ENCODE measurements around the gene MSH5. TPM values are rescaled to one million over a fixed set of nuclear protein-coding genes. Genes with fewer than 3 reads are reported as not detected.

MSH5 gene
- total RNA-seq, 2 donors from 2014 or later: 18.7 to 26.9 TPM

Small RNA genes within 50 kb of the gene (microRNA-seq; reads per million reads assigned to microRNA genes)
- gene MIR4646: 0 to 0.53 reads per million in 2 donors

Other genes starting within 250 kb of the MSH5 start
- 1 to 10 TPM; 1.2 to 1.3 TPM for gene MICB, start 241.9 kb upstream of the MSH5 start, total RNA-seq
- gene MCCD1, start 211.0 kb upstream of the MSH5 start, total RNA-seq: not detected
- gene DDX39B, start 198.0 kb upstream of the MSH5 start, total RNA-seq: 100 to 1,000 TPM; 221 to 269 TPM
- gene ATP6V1G2, start 193.4 kb upstream of the MSH5 start, total RNA-seq: under 1 TPM; 0.58 to 0.92 TPM
- gene NFKBIL1, start 192.4 kb upstream of the MSH5 start, total RNA-seq: 10 to 100 TPM; 14.4 to 18.0 TPM
- under 1 TPM in 1 of 2 donors, not detected in 1; 0.36 TPM for gene LTA, start 167.7 kb upstream of the MSH5 start, total RNA-seq
- 1 to 10 TPM in 1 of 2 donors, under 1 TPM in 1; 0.27 to 1.4 TPM for gene TNF, start 164.4 kb upstream of the MSH5 start, total RNA-seq
- 1 to 10 TPM in 1 of 2 donors, under 1 TPM in 1; 0.70 to 3.0 TPM for gene LTB, start 157.6 kb upstream of the MSH5 start, total RNA-seq
- gene LST1, start 153.7 kb upstream of the MSH5 start, total RNA-seq: 1 to 10 TPM; 2.4 to 5.8 TPM
- gene NCR3, start 147.0 kb upstream of the MSH5 start, total RNA-seq: 1 to 10 TPM in 1 of 2 donors, not detected in 1; 1.1 TPM
- 10 to 100 TPM in 1 of 2 donors, 1 to 10 TPM in 1; 5.2 to 15.0 TPM for gene AIF1, start 124.8 kb upstream of the MSH5 start, total RNA-seq
- gene PRRC2A, start 119.3 kb upstream of the MSH5 start, total RNA-seq: 100 to 1,000 TPM in 1 of 2 donors, 10 to 100 TPM in 1; 92.9 to 110 TPM
- 100 to 1,000 TPM; 272 to 282 TPM for gene BAG6, start 87.3 kb upstream of the MSH5 start, total RNA-seq
- 1 to 10 TPM; 2.0 to 3.1 TPM for gene APOM, start 84.1 kb upstream of the MSH5 start, total RNA-seq
- gene C6orf47, start 79.2 kb upstream of the MSH5 start, total RNA-seq: 10 to 100 TPM; 35.7 to 36.3 TPM
- 10 to 100 TPM; 11.1 to 15.2 TPM for gene GPANK1, start 75.0 kb upstream of the MSH5 start, total RNA-seq
- 100 to 1,000 TPM; 137 to 155 TPM for gene CSNK2B, start 73.9 kb upstream of the MSH5 start, total RNA-seq
- 1 to 10 TPM; 8.7 to 9.9 TPM for gene LY6G5B, start 70.0 kb upstream of the MSH5 start, total RNA-seq
- 1 to 10 TPM; 1.6 to 2.5 TPM for gene LY6G5C, start 58.9 kb upstream of the MSH5 start, total RNA-seq
- gene ABHD16A, start 36.7 kb upstream of the MSH5 start, total RNA-seq: 10 to 100 TPM; 51.5 to 53.9 TPM
- not detected for gene LY6G6F, start 33.1 kb upstream of the MSH5 start, total RNA-seq
- not detected for gene LY6G6D, start 24.7 kb upstream of the MSH5 start, total RNA-seq
- gene LY6G6C, start 18.3 kb upstream of the MSH5 start, total RNA-seq: not detected
- under 1 TPM in 1 of 2 donors, not detected in 1; 0.20 TPM for gene MPIG6B, start 16.6 kb upstream of the MSH5 start, total RNA-seq
- 100 to 1,000 TPM in 1 of 2 donors, 10 to 100 TPM in 1; 84.2 to 139 TPM for gene DDAH2, start 10.7 kb upstream of the MSH5 start, total RNA-seq
- 100 to 1,000 TPM; 502 to 513 TPM for gene CLIC1, start 3.5 kb upstream of the MSH5 start, total RNA-seq
- 1 to 10 TPM; 3.2 to 3.9 TPM for gene SAPCD1, start 22.7 kb downstream of the MSH5 start, total RNA-seq
- 10 to 100 TPM; 11.4 to 11.8 TPM for gene VWA7, start 37.3 kb downstream of the MSH5 start, total RNA-seq
- 10 to 100 TPM; 35.3 to 58.1 TPM for gene VARS1, start 55.7 kb downstream of the MSH5 start, total RNA-seq
- gene LSM2, start 67.0 kb downstream of the MSH5 start, total RNA-seq: 10 to 100 TPM; 33.0 to 33.5 TPM
- 1 to 10 TPM in 1 of 2 donors, under 1 TPM in 1; 0.89 to 1.1 TPM for gene HSPA1L, start 75.3 kb downstream of the MSH5 start, total RNA-seq
- 100 to 1,000 TPM; 124 to 136 TPM for gene HSPA1A, start 75.5 kb downstream of the MSH5 start, total RNA-seq
- 100 to 1,000 TPM; 252 to 296 TPM for gene HSPA1B, start 87.7 kb downstream of the MSH5 start, total RNA-seq
- gene NEU1, start 122.8 kb downstream of the MSH5 start, total RNA-seq: 10 to 100 TPM; 33.1 to 63.5 TPM
- gene SLC44A4, start 139.0 kb downstream of the MSH5 start, total RNA-seq: 100 to 1,000 TPM; 763 to 988 TPM
- gene EHMT2, start 157.7 kb downstream of the MSH5 start, total RNA-seq: 10 to 100 TPM; 28.0 to 30.5 TPM
- gene ZBTB12, start 162.1 kb downstream of the MSH5 start, total RNA-seq: 1 to 10 TPM; 2.7 to 2.9 TPM
- gene C2, start 187.7 kb downstream of the MSH5 start, total RNA-seq: 10 to 100 TPM in 1 of 2 donors, 1 to 10 TPM in 1; 6.1 to 18.2 TPM
- 10 to 100 TPM; 22.2 to 58.8 TPM for gene CFB, start 206.1 kb downstream of the MSH5 start, total RNA-seq
- 10 to 100 TPM; 47.9 to 51.3 TPM for gene NELFE, start 219.0 kb downstream of the MSH5 start, total RNA-seq
- gene SKIC2, start 219.2 kb downstream of the MSH5 start, total RNA-seq: 10 to 100 TPM; 55.4 to 70.8 TPM
- gene DXO, start 232.1 kb downstream of the MSH5 start, total RNA-seq: 10 to 100 TPM; 14.4 to 15.8 TPM
- 10 to 100 TPM in 1 of 2 donors, 1 to 10 TPM in 1; 4.1 to 40.0 TPM for gene C4A, start 242.1 kb downstream of the MSH5 start, total RNA-seq

All from left colon (tissue), 2 donors.